LNCaP clone FGC (cell line): ENCODE data around the gene AEBP2.

Source experiments
- DNase-seq: peaks from one replicate; pipeline ENCODE4 v3.0.0-alpha.2; 2011; ENCODE audit warnings: low read depth
- H3K4me3 ChIP-seq: 2 replicates; pipeline ENCODE4 v1.5.1; 2011; ENCODE audit warnings: mild to moderate bottlenecking, low read depth, low read length, control low read depth
- TF ChIP-seq, protein P1 (sequence below): IDR thresholded peaks from 2 replicates; pipeline ENCODE4 v1.5.1; 2012; ENCODE audit warnings: mild to moderate bottlenecking; ENCODE audit not compliant: control insufficient read depth, insufficient read depth; ENCODE audit errors: extremely low read depth

Gene AEBP2

DNA sequence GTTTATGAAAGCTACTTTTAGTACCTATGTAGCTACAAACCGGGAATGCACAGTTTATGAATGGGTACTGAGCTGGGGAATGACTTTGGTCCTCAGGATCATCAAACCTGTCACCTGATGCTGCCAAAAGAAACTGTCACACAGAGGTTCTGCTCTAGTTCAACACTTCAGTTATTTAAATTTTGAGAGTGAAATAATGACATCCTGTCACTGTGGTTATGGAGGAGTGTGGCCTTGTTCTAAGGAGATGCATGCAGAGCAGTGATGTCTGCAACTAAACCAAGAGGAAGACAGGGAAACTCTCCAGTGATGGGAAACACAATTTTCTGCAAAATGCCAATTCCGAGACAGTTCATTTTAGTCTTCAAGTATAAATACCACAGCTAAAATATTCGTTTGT, 4.8 kb upstream of the AEBP2 start:
- no peak for DNase-seq
- TF ChIP-seq, protein P1, sequence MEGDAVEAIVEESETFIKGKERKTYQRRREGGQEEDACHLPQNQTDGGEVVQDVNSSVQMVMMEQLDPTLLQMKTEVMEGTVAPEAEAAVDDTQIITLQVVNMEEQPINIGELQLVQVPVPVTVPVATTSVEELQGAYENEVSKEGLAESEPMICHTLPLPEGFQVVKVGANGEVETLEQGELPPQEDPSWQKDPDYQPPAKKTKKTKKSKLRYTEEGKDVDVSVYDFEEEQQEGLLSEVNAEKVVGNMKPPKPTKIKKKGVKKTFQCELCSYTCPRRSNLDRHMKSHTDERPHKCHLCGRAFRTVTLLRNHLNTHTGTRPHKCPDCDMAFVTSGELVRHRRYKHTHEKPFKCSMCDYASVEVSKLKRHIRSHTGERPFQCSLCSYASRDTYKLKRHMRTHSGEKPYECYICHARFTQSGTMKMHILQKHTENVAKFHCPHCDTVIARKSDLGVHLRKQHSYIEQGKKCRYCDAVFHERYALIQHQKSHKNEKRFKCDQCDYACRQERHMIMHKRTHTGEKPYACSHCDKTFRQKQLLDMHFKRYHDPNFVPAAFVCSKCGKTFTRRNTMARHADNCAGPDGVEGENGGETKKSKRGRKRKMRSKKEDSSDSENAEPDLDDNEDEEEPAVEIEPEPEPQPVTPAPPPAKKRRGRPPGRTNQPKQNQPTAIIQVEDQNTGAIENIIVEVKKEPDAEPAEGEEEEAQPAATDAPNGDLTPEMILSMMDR, result no peak
- no peak overlapping the region for H3K4me3 ChIP-seq

DNA sequence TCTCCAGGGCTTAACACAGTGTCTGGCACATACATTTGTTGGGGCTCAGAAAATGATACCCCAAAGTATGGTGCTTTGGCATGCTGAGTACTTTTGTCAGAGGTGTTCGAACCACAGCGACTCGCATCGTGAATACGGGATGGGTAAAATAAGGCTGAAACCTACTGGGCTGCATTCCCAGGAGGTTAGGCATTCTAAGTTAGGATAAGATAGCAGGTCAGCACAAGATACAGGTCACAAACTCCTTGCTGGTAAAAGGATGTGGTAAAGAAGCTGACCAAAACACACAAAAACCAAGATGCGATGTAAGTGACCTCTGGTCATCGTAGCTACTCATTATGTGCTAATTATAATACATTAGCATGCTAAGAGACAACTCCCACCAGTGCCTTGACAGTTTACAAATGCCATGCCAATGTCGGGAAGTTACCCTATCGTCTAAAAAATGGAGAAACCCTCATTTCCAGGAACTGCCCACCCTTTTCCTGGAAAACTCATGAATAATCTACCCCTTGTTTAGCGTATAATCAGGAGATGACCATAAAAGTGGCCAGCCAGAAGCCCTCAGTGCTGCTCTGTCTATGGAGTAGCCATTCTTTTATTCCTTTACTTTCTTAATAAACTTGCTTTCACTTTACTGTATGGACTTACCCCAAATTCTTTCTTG, 3.3 kb upstream of the AEBP2 start:
- DNase-seq, result no peak
- no peak overlapping the region for H3K4me3 ChIP-seq
- TF ChIP-seq, protein P1, result no peak

DNA sequence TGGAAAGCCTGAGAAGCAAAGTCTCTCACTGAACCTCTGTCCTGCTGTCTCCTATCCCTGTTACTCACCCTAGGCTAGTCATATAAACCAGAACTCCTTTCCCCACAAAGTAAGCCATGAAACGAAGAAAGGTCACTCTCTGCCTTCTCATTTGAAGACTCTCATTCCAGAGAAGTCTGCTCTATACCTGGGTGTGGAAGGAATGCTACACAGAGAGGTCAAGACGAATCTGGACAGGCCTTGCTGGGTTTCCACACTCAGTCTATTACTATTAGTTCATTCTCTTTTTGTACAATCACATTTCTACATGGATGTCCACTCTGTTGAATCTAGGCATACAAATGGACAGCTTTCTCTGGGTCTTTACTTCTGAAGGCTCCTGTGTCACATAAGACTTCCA, 2.4 kb upstream of the AEBP2 start:
- DNase-seq, result no peak
- TF ChIP-seq, protein P1, result no peak
- no peak overlapping the region for H3K4me3 ChIP-seq

DNA sequence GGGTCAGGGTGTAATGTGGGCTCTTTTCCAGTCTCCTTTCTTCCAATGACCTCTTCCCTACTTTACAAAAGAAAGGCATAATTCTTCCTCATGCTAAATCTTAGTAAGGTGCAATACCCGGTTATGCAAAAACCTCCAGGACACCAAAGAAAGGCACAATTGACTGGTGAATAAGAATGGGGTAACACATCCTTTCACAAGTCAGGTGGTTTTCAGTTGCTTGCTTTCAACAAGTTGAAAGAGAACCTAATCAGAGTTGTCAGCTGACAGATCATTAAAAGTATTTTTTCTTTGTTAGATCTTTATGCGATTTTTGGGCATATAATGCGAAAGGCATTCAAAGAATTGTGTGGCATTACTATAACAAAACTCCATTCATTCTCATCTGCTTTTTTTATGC, 1.3 kb upstream of the AEBP2 start:
- H3K4me3 ChIP-seq, result no peak overlapping the region
- TF ChIP-seq, protein P1, result no peak
- DNase-seq, result no peak

DNA sequence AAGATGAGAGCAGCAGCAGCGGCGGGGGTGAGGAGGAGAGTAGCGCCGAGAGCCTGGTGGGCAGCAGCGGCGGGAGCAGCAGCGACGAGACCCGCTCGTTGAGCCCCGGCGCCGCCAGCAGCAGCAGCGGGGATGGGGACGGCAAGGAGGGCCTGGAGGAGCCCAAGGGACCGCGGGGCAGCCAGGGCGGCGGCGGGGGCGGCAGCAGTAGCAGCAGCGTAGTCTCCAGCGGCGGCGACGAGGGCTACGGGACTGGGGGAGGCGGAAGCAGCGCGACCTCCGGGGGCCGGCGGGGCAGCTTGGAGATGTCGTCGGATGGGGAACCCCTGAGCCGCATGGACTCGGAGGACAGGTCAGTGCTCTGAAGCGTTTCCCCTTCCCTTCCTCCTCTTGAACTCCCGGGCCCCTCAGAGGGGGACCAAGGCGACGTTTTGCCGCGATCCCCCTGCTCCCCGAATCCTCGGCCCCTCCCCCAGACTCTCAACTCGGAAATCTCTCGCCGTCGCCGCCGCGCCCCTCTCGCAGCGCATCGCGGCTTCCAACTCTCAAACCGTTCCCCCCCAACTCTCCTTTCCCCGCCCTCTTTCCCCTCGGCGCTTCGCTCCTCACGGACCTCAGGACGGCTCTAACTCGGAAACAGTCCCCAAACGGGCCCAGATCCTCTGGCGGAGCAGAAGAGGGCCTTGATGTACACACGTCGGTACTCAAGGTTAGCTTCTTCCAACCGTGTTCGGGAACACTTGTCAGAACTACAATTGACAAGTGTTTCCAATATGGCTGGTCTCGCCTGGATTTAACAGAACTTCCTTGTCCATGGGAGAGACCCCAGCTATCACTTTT, 947 bp downstream of the AEBP2 start:
- TF ChIP-seq, protein P1, result no peak

DNA sequence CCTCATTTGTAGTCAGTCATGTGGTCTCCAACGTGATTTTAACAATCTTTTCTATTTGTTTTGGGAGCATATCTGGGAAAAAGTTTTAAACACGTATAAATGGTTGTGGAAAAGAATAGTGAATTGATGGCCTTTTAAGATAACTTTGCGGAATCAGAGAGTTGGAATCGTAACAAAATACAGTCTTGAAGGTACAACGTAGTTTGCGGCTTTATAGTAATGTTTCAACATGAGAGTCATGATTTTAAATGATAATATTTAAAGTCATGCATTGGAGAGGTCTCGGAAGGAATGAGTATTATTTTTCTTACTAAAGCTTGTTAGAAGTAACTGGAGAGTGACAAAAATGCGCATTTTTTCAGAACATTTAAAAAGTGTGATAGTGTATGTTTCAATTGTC, 1.6 kb downstream of the AEBP2 start:
- peak overlapping the region; percentile 91 for H3K4me3 ChIP-seq
- DNase-seq, result no peak
- TF ChIP-seq, protein P1, result no peak

More for the DNA sequence above, 947 bp downstream of the AEBP2 start:
- peak; percentile 36 for DNase-seq
- peak overlapping the region; percentile 91 for H3K4me3 ChIP-seq

DNA sequence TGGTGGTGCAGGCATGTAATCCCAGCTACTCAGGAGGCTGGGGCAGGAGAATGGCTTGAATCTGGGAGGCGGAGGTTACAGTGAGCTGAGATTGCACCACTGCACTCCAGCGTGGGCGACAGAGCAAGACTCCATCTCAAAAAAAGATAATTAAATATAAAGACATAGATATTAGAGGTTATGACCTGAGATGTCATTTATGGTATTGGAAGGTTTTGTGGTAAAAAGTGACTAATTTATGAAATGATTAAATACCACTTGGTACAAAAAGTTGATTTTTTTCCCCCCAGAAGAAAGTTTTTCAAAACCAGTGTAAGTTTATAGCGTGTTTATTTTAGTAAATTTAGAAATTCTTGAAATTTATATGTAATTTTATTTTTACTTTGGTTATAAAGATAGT, 4.3 kb downstream of the AEBP2 start:
- TF ChIP-seq, protein P1, result no peak
- no peak overlapping the region for H3K4me3 ChIP-seq
- no peak for DNase-seq
